SU-DHL-6 (cell line): Measurements from ENCODE around the gene DMBX1.

Source experiments
- H2AFZ ChIP-seq: fragments of 200-600 bp; sonication (generic); 2 replicates; pipeline ENCODE4 v1.6.1; 2014; ENCODE audit warnings: low read depth, mild to moderate bottlenecking, moderate library complexity, mixed read lengths, antibody characterized with exemption, low read length; ENCODE audit not compliant: severe bottlenecking
- H3F3A ChIP-seq: fragments of 200-600 bp; shearing (Covaris generic); 2 replicates; pipeline ENCODE4 v1.6.0; 2016; ENCODE audit warnings: antibody characterized with exemption, mild to moderate bottlenecking; ENCODE audit not compliant: insufficient read depth
- H3K27ac ChIP-seq: fragments of 200-600 bp; sonication (generic); 2 replicates; pipeline ENCODE4 v1.5.1; 2016; ENCODE audit warnings: low read depth, mild to moderate bottlenecking, low read length, moderate library complexity, mixed read lengths
- H3K27me3 ChIP-seq: fragments of 200-600 bp; sonication (generic), shearing (Covaris generic); 2 replicates; pipeline ENCODE4 v1.6.0; 2014; ENCODE audit warnings: mild to moderate bottlenecking, low read length
- H3K36me3 ChIP-seq: fragments of 200-600 bp; sonication (generic); 2 replicates; pipeline ENCODE4 v1.6.1; 2014; ENCODE audit warnings: mild to moderate bottlenecking, low read length, mixed read lengths
- H3K4me2 ChIP-seq: fragments of 300-600, 200-600 bp; shearing (Covaris generic), sonication (generic); 2 replicates; pipeline ENCODE4 v1.6.0; 2014; ENCODE audit warnings: low read length, low read depth, mild to moderate bottlenecking; ENCODE audit not compliant: poor library complexity, severe bottlenecking
- H3K4me3 ChIP-seq: fragments of 200-600 bp; sonication (generic); 2 replicates; pipeline ENCODE4 v1.5.1; 2014; ENCODE audit warnings: antibody characterized with exemption, low read length, mild to moderate bottlenecking, mixed read lengths; ENCODE audit not compliant: insufficient read depth, poor library complexity, severe bottlenecking
- H3K79me2 ChIP-seq: fragments of 200-600 bp; sonication (generic); 2 replicates; pipeline ENCODE4 v1.6.1; 2014; ENCODE audit warnings: mild to moderate bottlenecking, low read length, moderate library complexity; ENCODE audit not compliant: insufficient read depth
- H3K9ac ChIP-seq: fragments of 200-600 bp; sonication (generic); 2 replicates; pipeline ENCODE4 v1.7.0; 2014; ENCODE audit warnings: mild to moderate bottlenecking, low read length
- H3K9me2 ChIP-seq: fragments of 200-600 bp; sonication (generic); replicated peaks from 2 replicates; pipeline ENCODE4 v1.6.1; 2014; ENCODE audit warnings: low read length; ENCODE audit not compliant: insufficient read depth
- H3K9me3 ChIP-seq: fragments of 200-600 bp; sonication (generic); 2 replicates; pipeline ENCODE4 v1.6.1; 2014; ENCODE audit warnings: low read length, mixed read lengths; ENCODE audit not compliant: insufficient read depth
- H4K20me1 ChIP-seq: fragments of 200-600 bp; sonication (generic); 2 replicates; pipeline ENCODE4 v1.6.1; 2014; ENCODE audit warnings: low read depth, mild to moderate bottlenecking, antibody characterized with exemption, low read length, moderate library complexity, mixed read lengths
- EZH2phosphoT487 ChIP-seq: fragments of 200-600 bp; sonication (generic), shearing (Covaris generic); conservative IDR thresholded peaks from 2 replicates; pipeline ENCODE4 v1.6.1; 2018; ENCODE audit warnings: mild to moderate bottlenecking, antibody characterized with exemption, low read length, moderate library complexity, mixed read lengths
- TF ChIP-seq, protein P1 (sequence below): fragments of 200-600 bp; sonication (generic); IDR thresholded peaks from one replicate; pipeline ENCODE4 v1.5.1; 2017; ENCODE audit warnings: antibody characterized with exemption, mild to moderate bottlenecking, low read length, moderate library complexity; ENCODE audit not compliant: insufficient read depth, poor library complexity, severe bottlenecking

Gene DMBX1

DNA sequence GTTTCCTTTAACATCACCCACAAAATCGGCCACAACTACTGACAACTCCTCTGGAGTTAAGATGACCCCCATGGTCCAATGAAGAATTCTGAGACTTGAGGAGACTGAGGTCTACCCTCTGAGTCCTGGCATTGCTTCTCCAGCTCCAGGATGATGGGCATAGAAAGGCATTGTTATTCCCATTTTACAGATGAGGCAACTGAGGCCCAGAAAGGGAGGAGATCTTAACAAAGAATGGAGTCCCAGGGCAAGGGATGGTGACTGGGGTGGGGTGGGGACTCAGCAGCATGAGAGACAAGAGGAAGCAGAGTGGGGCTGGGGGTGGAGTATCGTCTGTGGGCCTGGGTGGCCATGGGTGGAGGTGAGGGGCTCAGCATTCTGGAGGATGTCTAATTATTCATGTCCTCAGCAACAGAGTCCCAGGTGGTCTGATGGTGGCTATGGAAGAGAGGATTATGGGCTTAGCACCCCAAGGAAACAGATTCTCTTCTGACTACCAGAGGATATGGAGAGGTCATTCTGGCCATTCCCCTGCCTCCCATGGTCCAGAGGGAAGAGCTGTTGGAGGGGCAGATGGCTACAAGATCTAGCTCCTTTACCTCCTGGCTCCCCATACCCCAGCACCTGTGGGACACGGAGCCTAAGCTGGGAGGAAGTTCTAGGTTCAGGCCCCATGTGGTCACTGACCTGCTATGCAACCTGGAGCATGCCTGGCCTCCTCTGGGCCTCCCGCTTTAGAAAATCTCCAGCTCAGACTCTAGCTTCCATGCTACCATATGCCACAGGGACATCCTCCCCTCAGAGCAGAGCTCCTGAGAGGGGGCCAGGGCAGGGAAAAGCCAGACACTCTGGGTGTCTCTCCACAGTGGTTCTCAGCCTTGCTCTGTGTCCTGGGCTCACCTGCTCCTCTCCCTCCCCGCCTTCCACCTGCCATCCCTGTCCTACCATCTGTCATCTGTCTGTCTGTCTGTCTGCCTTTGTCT, 37.4 kb upstream of the DMBX1 start:
- Histone ChIP-seq H3K79me2 (no peaks in the 10 kb centered on the region), H4K20me1 (no peaks in the 10 kb centered on the region), H3K27me3 (no peaks in the 10 kb centered on the region), H3K4me2 (no peak overlapping the region), H3K9me3 (no peaks in the 10 kb centered on the region), H3K9ac (no peak overlapping the region), H3F3A (no peaks in the 10 kb centered on the region), H2AFZ (no peak overlapping the region), H3K36me3 (no peaks in the 10 kb centered on the region), H3K27ac (no peak overlapping the region), H3K9me2 (no peaks in the 10 kb centered on the region), H3K4me3 (no peak overlapping the region)
- TF ChIP-seq, protein P1, sequence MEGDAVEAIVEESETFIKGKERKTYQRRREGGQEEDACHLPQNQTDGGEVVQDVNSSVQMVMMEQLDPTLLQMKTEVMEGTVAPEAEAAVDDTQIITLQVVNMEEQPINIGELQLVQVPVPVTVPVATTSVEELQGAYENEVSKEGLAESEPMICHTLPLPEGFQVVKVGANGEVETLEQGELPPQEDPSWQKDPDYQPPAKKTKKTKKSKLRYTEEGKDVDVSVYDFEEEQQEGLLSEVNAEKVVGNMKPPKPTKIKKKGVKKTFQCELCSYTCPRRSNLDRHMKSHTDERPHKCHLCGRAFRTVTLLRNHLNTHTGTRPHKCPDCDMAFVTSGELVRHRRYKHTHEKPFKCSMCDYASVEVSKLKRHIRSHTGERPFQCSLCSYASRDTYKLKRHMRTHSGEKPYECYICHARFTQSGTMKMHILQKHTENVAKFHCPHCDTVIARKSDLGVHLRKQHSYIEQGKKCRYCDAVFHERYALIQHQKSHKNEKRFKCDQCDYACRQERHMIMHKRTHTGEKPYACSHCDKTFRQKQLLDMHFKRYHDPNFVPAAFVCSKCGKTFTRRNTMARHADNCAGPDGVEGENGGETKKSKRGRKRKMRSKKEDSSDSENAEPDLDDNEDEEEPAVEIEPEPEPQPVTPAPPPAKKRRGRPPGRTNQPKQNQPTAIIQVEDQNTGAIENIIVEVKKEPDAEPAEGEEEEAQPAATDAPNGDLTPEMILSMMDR: no peak
- TF ChIP-seq EZH2phosphoT487: no peak

DNA sequence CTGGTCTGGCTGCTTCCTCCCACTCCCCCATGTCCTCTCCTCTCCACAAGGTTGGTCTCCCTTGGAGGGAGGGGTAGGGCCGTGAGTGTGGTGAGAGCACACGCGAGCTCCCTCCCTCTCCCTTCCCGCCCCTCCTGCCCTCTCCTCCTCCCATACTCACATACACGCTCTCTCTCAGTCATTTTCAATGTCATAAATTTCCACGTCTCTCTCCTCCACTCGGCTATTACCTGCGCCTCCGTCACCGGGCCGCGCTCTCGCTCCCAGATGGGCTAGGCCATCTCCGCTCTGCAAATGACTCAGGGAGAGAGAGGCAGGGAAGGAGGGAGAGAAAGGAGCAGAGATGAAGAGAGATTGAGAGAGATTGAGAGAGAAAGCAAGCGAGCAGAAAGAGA, 36.7 kb upstream of the DMBX1 start:
- H3K36me3 ChIP-seq: no peaks in the 10 kb centered on the region
- TF ChIP-seq, protein P1: no peak
- TF ChIP-seq EZH2phosphoT487: no peak
- H2AFZ ChIP-seq: no peak overlapping the region
- no peak overlapping the region for H3K27ac ChIP-seq
- no peaks in the 10 kb centered on the region for H3K9me3 ChIP-seq
- H3K79me2 ChIP-seq: no peaks in the 10 kb centered on the region
- no peaks in the 10 kb centered on the region for H4K20me1 ChIP-seq
- no peaks in the 10 kb centered on the region for H3K27me3 ChIP-seq
- no peaks in the 10 kb centered on the region for H3K9me2 ChIP-seq
- no peaks in the 10 kb centered on the region for H3F3A ChIP-seq
- H3K4me3 ChIP-seq: no peak overlapping the region
- no peak overlapping the region for H3K4me2 ChIP-seq
- no peak overlapping the region for H3K9ac ChIP-seq

DNA sequence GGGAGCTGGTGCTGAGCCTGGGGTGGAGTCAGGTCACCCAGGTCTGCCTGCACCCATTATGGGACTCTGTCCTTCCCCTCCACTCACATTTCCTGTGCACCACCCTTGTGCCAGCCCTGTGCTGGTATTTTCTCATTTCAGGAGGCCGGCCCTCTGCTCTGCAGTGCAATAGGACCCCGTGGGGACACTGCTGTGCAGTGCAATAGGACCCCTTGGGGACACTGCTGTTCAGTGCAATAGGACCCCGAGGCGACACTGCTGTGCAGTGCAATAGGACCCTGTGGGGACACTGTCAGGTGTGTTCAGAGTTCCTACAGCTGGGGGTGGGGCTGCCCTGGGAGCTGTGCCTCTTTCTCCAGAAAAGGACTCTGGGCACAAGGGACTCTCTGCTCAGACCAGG, 36.2 kb upstream of the DMBX1 start:
- no peak overlapping the region for H3K4me3 ChIP-seq
- no peaks in the 10 kb centered on the region for H3F3A ChIP-seq
- TF ChIP-seq, protein P1: no peak
- no peak for TF ChIP-seq EZH2phosphoT487
- H4K20me1 ChIP-seq: no peaks in the 10 kb centered on the region
- H3K9ac ChIP-seq: no peak overlapping the region
- no peaks in the 10 kb centered on the region for H3K27me3 ChIP-seq
- no peak overlapping the region for H2AFZ ChIP-seq
- H3K4me2 ChIP-seq: no peak overlapping the region
- H3K79me2 ChIP-seq: no peaks in the 10 kb centered on the region
- no peak overlapping the region for H3K27ac ChIP-seq
- H3K9me3 ChIP-seq: no peaks in the 10 kb centered on the region
- no peaks in the 10 kb centered on the region for H3K9me2 ChIP-seq
- H3K36me3 ChIP-seq: no peaks in the 10 kb centered on the region
